Calu3 (cell line): ENCODE measurements around the gene CERK. TPM values are rescaled to one million over a fixed set of nuclear protein-coding genes. Genes with fewer than 3 reads are reported as not detected.

Experiments
- BruUV-seq: library from RNA; stranded (reverse); fragments of 400-500 nt; replicated peaks from 2 replicates; lab custom pipeline; 2021; lab: Mats Ljungman, UMichigan
- CTCF ChIA-PET: fragments of 300-600 bp; sonication (Branson Sonifier 250); formaldehyde crosslinking; loops from one replicate; lab custom pipeline; 2022; ENCODE audit warnings: antibody characterized with exemption; lab: Charles Lee
- DNase-seq: peaks from one replicate; pipeline ENCODE4 v3.0.0; 2022
- H3K27ac Mint-ChIP-seq: one replicate; pipeline ENCODE4 v1.8.0; 2022; ENCODE audit warnings: mixed read lengths; ENCODE audit not compliant: unreplicated experiment
- H3K27me3 Mint-ChIP-seq: one replicate; pipeline ENCODE4 v1.8.0; 2022; ENCODE audit warnings: mixed read lengths; ENCODE audit not compliant: unreplicated experiment
- H3K36me3 Mint-ChIP-seq: one replicate; pipeline ENCODE4 v1.8.0; 2022; ENCODE audit warnings: mild to moderate bottlenecking, moderate library complexity, mixed read lengths; ENCODE audit not compliant: insufficient read depth, unreplicated experiment
- H3K4me1 Mint-ChIP-seq: one replicate; pipeline ENCODE4 v1.8.0; 2022; ENCODE audit warnings: mild to moderate bottlenecking, low read depth, mixed read lengths; ENCODE audit not compliant: unreplicated experiment
- H3K4me3 Mint-ChIP-seq: one replicate; pipeline ENCODE4 v1.8.0; 2022; ENCODE audit warnings: mild to moderate bottlenecking, low read depth, moderate library complexity, mixed read lengths; ENCODE audit not compliant: unreplicated experiment
- H3K9me3 Mint-ChIP-seq: one replicate; pipeline ENCODE4 v1.8.0; 2022; ENCODE audit warnings: low read depth, mixed read lengths; ENCODE audit not compliant: unreplicated experiment
- intact Hi-C: fragments of 100-400 bp; cut with micrococcal nuclease; formaldehyde crosslinking; loops from one replicate; pipeline ENCODE4 v1.10.0; 2022; ENCODE audit not compliant: unreplicated experiment
- total RNA-seq: library from RNA; stranded (reverse); gene quantifications from 2 replicates; pipeline ENCODE4 v1.2.3, GENCODE V29; 2022
- TF ChIP-seq, protein P1 (sequence below): fragments of 200-600 bp; IDR thresholded peaks from one replicate; pipeline ENCODE4 v1.8.0; 2022; ENCODE audit warnings: antibody characterized with exemption; ENCODE audit not compliant: unreplicated experiment

Gene CERK
- total RNA-seq, 1 experiment from 2014 or later, result 25.0 TPM

DNA sequence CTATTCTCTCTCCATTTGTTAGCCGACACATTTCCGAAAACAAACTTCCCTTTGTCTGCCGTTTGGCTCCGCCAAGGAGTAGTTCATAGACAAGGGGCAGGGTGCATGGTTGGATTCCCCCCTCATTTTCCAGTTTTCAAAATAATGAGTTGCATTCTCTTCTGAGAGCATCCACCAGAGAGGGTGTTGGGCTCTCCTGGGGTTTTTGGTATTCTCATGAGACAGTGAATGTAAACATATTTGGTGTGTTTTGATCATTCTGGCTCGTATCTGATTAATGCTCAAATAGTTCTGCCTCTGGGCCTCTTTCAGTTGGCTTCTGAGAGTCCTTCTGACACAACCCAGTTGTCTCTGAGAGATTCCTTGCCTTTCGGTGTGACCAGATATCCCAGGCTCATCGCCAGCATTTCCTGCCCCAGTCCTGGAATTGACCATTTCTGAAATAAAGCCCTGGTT, 96.2 kb downstream of the CERK start:
- CTCF ChIA-PET, result no interaction called here

DNA sequence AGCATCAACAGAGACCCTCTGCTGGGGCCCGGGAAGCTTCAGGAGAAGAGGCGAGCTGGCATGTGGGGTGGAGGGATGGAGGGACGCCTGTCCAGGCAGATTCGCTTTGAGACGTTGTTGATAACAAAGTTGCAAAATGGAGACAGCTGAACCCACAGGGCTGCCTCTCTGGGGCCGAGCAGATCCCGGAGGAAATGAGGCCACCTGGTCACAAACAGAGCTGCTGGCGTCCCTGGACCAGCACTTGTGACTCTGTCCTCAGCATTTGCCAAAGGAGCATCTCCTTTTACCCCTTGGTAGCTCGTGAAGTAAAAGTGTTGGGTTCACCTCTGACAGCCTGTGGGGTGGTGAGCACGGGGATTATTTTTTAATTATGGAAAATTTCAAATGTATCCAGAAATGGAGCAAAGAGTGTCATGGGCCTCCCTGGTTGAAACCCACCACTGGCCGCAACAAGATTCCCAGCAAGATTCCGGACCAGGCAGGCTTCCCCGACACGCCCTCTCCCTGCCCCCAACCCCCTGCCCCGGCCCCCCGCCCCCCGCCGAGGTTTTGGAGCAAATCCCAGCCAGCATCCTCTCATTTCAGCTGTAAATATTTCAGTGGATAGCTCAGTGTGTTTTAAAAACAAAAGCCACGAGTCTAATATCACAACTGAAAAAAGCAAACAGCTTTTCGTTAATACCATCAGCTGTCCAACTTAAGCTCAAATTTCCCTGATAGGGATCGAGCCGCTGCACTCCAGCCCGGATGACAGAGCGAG, 97.6 kb downstream of the CERK start:
- H3K9me3 Mint-ChIP-seq, result peaks cover 5% of the 10 kb centered on the region
- BruUV-seq, result no TSS peak
- H3K4me3 Mint-ChIP-seq, result no peak overlapping the region
- no peaks in the 10 kb centered on the region for H3K4me1 Mint-ChIP-seq
- intact Hi-C loops, result no loop called here
- DNase-seq, result no peak
- no peak overlapping the region for H3K27ac Mint-ChIP-seq
- no peaks in the 10 kb centered on the region for H3K27me3 Mint-ChIP-seq
- no peaks in the 10 kb centered on the region for H3K36me3 Mint-ChIP-seq
- CTCF ChIA-PET, result no interaction called here
- TF ChIP-seq, protein P1, sequence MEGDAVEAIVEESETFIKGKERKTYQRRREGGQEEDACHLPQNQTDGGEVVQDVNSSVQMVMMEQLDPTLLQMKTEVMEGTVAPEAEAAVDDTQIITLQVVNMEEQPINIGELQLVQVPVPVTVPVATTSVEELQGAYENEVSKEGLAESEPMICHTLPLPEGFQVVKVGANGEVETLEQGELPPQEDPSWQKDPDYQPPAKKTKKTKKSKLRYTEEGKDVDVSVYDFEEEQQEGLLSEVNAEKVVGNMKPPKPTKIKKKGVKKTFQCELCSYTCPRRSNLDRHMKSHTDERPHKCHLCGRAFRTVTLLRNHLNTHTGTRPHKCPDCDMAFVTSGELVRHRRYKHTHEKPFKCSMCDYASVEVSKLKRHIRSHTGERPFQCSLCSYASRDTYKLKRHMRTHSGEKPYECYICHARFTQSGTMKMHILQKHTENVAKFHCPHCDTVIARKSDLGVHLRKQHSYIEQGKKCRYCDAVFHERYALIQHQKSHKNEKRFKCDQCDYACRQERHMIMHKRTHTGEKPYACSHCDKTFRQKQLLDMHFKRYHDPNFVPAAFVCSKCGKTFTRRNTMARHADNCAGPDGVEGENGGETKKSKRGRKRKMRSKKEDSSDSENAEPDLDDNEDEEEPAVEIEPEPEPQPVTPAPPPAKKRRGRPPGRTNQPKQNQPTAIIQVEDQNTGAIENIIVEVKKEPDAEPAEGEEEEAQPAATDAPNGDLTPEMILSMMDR, result no peak

More for the DNA sequence above, 96.2 kb downstream of the CERK start:
- H3K4me1 Mint-ChIP-seq, result peaks cover 5% of the 10 kb centered on the region
- TF ChIP-seq, protein P1, result no peak
- no peak for DNase-seq
- no peak overlapping the region for H3K4me3 Mint-ChIP-seq
- intact Hi-C loops, result no loop called here
- H3K36me3 Mint-ChIP-seq, result no peaks in the 10 kb centered on the region
- H3K9me3 Mint-ChIP-seq, result peaks cover 5% of the 10 kb centered on the region
- BruUV-seq, result no TSS peak
- no peaks in the 10 kb centered on the region for H3K27me3 Mint-ChIP-seq
- no peak overlapping the region for H3K27ac Mint-ChIP-seq

DNA sequence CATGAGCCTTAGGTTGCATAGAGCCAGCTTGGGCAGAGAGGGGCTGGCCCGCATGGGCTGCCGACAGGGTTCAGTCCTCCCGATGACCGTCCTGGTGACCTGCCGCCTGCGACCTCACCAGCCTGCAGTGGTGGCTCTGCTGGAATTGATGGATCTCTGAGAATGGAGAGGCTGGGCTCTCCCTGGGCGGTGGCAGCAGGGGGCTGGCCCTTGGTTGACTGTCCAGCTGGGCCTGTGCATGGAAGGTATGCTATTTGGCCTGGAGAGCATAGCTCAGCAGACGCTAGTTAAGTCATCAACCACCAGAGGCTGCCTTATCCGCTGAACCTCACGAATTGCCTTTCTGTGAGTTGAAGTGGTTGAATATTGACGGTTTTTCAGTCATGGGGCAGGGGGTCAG, 98.2 kb downstream of the CERK start:
- no TSS peak for BruUV-seq
- H3K36me3 Mint-ChIP-seq, result no peaks in the 10 kb centered on the region
- H3K4me3 Mint-ChIP-seq, result no peak overlapping the region
- DNase-seq, result no peak
- H3K4me1 Mint-ChIP-seq, result no peaks in the 10 kb centered on the region
- peaks cover 5% of the 10 kb centered on the region for H3K9me3 Mint-ChIP-seq
- TF ChIP-seq, protein P1, result no peak
- no peaks in the 10 kb centered on the region for H3K27me3 Mint-ChIP-seq
- no peak overlapping the region for H3K27ac Mint-ChIP-seq
- intact Hi-C loops, result no loop called here
- CTCF ChIA-PET, result no interaction called here

DNA sequence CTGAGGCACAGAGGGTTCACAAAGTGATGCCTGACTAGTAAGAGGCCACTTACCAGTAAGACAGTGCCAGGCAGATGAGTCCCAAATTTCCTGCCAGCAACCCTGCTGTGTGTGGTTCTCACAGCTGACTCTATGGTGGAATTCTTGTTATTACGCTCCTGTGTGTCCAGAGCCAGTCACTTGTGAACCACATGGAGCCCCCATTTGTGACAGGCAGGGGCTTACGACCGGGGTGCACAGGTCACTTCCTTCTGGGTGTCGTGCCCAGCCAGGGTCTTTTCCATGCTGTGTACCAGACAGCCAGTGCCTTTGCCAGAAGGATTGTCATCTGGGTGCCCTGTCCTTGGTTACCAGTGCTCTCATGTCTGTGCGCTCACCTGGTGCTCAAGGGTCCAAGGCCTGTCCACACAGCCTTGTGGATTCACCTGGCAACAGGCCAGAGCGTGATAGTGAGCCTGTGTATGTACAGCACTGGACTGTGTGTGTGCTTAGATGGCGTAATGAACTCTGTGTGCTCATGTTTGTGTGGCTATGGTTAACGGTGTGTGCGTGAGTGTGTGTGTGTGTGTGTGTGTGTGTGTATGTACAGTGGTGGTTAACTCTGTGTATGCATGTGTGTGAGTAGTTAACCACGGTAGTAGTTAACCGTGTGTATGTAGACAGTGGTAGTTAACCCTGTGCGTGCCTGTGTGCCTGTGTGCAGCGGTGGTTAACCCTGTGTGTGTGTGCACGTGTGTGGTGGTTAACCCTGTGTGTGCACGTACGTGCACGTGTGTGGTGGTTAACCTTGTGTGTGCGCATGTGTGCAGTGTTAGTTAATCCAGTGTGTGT, 99.2 kb downstream of the CERK start:
- intact Hi-C loops, result no loop called here
- Mint-ChIP-seq H3K27ac (no peak overlapping the region), H3K27me3 (no peaks in the 10 kb centered on the region), H3K4me1 (peaks cover 8% of the 10 kb centered on the region), H3K4me3 (no peak overlapping the region), H3K36me3 (peaks cover 4% of the 10 kb centered on the region), H3K9me3 (peaks cover 5% of the 10 kb centered on the region)
- TF ChIP-seq, protein P1, result no peak
- CTCF ChIA-PET, result no interaction called here
- no TSS peak for BruUV-seq
- DNase-seq, result no peak
